ENCODE data around the gene PPP6C.
"Not testable (repeated sequence)": the region's sequence is repeated elsewhere in the genome, so short reads cannot be mapped to it uniquely, and the experiment has no call there.

The PPP6C gene

GRCh38 chr9:125140576-125140975 lies 49.0 kb downstream of the PPP6C start:
- no peak for TF ChIP-seq POLR2A (IDR thresholded peaks at IDR 0.05; ENCODE audit: low read length)
- DNase-seq = no peak

- TF ChIP-seq GATA1 (IDR thresholded peaks at IDR 0.05; ENCODE audit: low read depth, low read length) = no peak
- no peak for TF ChIP-seq POLR2A (IDR thresholded peaks at IDR 0.05; ENCODE audit: low read length)
- DNase-seq = no peak
Measured at GRCh38 chr9:125137200-125137599, 52.4 kb downstream of the PPP6C start.

- TF ChIP-seq GATA1 (IDR thresholded peaks at IDR 0.05; ENCODE audit: low read depth, low read length) = no peak
- no peak for TF ChIP-seq POLR2A (IDR thresholded peaks at IDR 0.05; ENCODE audit: low read length)
- no peak for DNase-seq
Measured at GRCh38 chr9:125134976-125135375, 54.6 kb downstream of the PPP6C start.

- DNase-seq = no peak
Measured at GRCh38 chr9:125133403-125134329, 55.9 kb downstream of the PPP6C start.

GRCh38 chr9:125131778-125132177 lies 57.8 kb downstream of the PPP6C start:
- TF ChIP-seq POLR2A (IDR thresholded peaks at IDR 0.05; ENCODE audit: low read length) (no peak), GATA1 (IDR thresholded peaks at IDR 0.05; ENCODE audit: low read depth, low read length) (no peak)
- no peak for DNase-seq

More at GRCh38 chr9:125133403-125134329, 55.9 kb downstream of the PPP6C start:
- no peak for TF ChIP-seq POLR2A (IDR thresholded peaks at IDR 0.05; ENCODE audit: low read length)
- TF ChIP-seq GATA1 (IDR thresholded peaks at IDR 0.05; ENCODE audit: low read depth, low read length) = no peak

DNA sequence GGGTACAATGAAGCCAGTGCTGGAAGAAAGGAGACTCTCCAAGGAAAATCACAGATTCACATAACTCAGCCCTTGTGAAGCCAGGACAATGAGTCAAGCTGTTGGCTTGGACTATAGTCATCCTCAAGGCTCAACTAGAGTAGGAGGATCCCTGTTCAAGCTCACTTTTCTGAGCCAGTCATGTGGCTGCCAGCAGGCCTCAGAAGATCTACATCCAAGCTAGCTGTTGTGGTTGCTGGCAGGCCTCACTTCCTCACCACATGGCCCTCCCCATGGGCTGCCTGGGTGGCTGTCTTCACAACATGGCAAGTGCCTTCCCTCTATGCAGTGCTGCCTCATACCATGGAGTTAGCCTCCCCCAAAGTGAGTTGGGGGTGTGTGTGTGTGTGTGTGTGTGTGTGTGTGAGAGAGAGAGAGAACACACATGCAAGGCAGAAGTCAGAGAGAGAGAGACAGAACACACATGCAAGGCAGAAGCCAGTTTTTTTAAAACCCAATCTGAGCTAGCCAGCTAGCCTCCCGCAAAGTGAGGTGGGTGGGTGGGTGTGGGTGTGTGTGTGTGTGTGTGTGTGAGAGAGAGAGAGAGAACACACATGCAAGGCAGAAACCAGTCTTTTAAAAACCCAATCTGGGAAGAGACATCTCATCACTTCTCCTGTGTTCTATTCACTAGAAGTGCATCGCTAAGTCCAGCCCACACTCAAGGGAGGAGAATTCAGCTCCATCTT lies 63.4 kb downstream of the PPP6C start:
- TF ChIP-seq GATA1 (IDR thresholded peaks at IDR 0.05; ENCODE audit: low read depth, low read length) = no peak
- TF ChIP-seq POLR2A (IDR thresholded peaks at IDR 0.05; ENCODE audit: low read length) = no peak
- DNase-seq = peak; percentile 20 to 30

- DNase-seq = no peak
- no peak for TF ChIP-seq POLR2A (IDR thresholded peaks at IDR 0.05; ENCODE audit: low read length)
- TF ChIP-seq GATA1 (IDR thresholded peaks at IDR 0.05; ENCODE audit: low read depth, low read length) = no peak
Measured at GRCh38 chr9:125125523-125125922, 64.1 kb downstream of the PPP6C start.

DNA sequence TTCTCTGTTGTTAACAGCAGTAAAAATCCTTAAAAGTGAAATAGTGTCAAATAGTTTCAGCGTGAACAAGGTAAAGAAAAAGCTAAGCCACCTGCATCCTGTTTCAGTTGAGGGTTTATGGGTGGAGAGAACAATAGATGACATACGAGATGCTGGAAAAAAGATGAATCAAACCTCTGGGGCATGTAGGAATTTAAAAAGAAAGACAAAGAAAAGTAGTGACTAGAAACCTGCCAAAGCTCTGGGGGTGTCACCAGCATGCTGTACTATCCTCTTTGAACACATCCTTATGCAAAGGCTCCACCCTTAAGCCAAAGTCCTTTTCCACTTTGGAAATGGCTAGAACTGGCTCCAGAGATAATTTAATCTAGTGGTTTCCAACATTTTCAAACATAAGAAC lies 68.5 kb downstream of the PPP6C start:
- DNase-seq = no peak
- TF ChIP-seq GATA1 (IDR thresholded peaks at IDR 0.05; ENCODE audit: low read depth, low read length) (no peak), POLR2A (IDR thresholded peaks at IDR 0.05; ENCODE audit: low read length) (no peak)

DNA sequence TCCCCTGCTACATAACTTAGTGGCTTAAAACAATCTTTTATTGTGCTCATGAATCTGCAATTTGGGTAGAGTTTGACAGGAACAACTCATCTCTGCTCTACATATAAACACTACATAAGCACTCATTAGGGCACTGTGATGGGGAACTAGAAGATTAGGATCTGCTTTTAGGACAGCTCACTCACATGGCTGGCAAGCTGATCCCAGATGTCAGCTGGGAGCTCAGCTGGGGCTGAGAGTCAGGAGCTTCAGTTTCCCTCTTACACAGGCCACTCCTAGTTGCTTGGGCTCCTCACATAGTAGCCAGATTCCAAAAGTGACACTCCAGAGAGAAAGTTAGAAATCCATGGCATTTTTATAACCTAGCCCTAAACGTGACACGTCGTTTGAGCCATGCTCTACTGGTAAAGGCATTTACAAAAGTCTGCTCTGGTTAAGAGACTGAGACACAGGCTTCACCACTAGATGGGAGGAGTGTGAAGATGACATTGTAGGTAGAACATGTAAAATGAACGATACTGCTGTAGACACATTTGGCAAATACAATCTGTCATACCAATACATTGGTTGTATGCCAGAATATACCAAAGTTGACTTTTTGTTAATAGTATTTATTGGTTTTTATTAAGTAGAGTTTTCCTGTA lies 69.8 kb downstream of the PPP6C start:
- DNase-seq = peak; percentile 23 to 24
- no peak for TF ChIP-seq GATA1 (IDR thresholded peaks at IDR 0.05; ENCODE audit: low read depth, low read length)
- TF ChIP-seq POLR2A (IDR thresholded peaks at IDR 0.05; ENCODE audit: low read length) = no peak

DNA sequence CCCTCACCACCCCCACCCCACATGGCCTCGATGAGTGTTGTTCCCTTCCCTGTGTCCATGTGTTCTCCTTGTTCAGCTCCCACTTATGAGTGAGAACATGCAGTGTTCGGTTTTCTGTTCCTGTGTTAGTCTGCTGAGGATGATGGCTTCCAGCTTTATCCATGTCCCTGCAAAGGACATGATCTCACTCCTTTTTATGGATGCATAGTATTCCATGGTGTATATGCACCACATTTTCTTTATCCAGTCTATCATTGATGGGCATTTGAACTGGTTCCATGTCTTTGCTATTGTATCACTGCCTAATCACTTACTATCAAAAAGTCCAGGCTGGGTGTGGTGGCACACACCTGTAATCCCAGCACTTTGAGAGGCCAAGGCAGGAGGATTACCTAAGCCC lies 70.9 kb downstream of the PPP6C start:
- DNase-seq = not testable (repeated sequence)

DNA sequence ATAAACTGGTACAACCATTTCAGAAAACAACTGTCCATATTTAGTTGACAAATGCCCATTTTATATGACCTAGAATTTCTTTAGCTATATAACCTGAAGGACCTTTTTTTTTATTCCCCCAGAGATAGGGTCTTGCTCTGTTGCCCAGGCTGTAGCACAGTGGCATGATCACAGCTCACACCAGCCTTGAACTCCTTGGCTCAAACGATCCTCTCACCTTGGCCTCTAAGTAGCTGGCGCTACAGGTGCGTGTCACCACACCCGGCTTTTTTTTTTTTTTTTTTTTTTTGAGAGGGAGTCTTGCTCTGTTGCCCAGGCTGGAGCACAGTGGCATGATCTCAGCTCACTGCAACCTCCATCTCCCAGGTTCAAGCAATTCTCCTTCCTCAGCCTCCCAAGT lies 75.1 kb downstream of the PPP6C start:
- DNase-seq = not testable (repeated sequence)

GRCh38 chr9:125110464-125110863 lies 79.1 kb downstream of the PPP6C start:
- TF ChIP-seq GATA1 (IDR thresholded peaks at IDR 0.05; ENCODE audit: low read depth, low read length) (no peak), POLR2A (IDR thresholded peaks at IDR 0.05; ENCODE audit: low read length) (no peak)
- no peak for DNase-seq

DNA sequence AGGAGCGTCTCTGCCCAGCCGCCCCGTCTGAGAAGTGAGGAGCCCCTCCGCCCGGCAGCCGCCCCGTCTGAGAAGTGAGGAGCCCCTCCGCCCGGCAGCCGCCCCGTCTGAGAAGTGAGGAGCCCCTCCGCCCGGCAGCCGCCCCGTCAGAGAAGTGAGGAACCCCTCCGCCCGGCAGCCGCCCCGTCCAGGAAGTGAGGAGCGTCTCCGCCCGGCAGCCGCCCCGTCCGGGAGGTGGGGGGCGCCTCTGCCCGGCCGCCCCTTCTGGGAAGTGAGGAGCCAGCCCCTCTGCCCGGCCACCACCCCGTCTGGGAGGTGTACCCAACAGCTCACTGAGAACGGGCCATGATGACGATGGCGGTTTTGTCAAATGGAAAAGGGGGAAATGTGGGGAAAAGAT lies 81.1 kb downstream of the PPP6C start:
- DNase-seq = not testable (repeated sequence)

DNA sequence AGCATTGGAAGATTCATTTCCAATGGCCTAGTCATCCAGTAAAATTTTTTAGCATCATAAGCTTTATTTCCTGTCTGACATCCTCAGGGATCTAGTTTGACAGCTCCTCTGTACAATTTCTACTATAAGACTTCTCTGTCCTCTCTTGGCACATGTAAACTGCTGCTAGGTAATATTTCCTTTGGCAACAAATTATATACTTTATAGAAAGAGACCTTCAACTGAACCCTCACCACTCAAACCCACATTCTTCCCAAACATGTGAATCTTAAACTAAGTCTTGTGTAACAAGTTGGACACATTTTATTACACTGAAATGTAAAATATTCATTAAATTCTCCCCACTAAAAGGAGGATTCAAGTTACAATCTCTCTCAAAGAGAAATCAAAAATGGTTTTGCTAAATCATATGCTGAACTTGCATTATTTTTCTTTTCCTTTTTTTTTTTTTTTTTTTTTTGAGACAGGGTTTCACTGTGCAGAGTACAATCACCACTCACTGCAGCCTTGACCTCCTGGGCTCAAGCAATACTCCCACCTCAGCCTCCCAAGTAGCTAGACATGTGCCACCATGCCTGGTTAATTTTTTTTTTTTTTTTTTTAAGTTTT lies 83.2 kb downstream of the PPP6C start:
- no peak for TF ChIP-seq GATA1 (IDR thresholded peaks at IDR 0.05; ENCODE audit: low read depth, low read length)
- no peak for TF ChIP-seq POLR2A (IDR thresholded peaks at IDR 0.05; ENCODE audit: low read length)
- no peak for DNase-seq

Data from erythroblast (primary cell).